ENCODE measurements around the gene TANC1. TPM values are rescaled to one million over a fixed set of nuclear protein-coding genes. Genes with fewer than 3 reads are reported as not detected.

The TANC1 gene
- total and polyA plus RNA-seq, 2 experiments from 2014 or later: 2.8 to 9.5 TPM

DNA sequence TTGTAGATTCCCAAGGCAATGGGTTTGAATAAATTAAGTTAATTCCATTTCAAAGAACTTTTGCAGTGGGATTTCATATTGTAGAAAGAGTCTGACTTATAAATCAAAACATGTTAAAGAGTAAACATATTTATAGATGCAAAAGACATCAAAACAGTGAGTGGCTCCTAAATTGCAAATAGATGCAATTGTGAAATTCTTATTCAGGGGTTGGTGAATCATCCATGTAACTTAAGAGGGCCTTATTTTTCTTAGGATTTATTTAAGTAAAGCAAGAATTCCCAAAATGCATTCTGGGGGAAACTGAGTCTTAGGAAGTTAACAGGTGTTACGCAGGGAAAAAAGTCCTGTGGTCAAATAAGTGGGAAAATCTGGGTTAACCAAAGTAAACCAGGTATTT is 11.3 kb downstream of the TANC1 start (continued):
- TF ChIP-seq, protein P1, sequence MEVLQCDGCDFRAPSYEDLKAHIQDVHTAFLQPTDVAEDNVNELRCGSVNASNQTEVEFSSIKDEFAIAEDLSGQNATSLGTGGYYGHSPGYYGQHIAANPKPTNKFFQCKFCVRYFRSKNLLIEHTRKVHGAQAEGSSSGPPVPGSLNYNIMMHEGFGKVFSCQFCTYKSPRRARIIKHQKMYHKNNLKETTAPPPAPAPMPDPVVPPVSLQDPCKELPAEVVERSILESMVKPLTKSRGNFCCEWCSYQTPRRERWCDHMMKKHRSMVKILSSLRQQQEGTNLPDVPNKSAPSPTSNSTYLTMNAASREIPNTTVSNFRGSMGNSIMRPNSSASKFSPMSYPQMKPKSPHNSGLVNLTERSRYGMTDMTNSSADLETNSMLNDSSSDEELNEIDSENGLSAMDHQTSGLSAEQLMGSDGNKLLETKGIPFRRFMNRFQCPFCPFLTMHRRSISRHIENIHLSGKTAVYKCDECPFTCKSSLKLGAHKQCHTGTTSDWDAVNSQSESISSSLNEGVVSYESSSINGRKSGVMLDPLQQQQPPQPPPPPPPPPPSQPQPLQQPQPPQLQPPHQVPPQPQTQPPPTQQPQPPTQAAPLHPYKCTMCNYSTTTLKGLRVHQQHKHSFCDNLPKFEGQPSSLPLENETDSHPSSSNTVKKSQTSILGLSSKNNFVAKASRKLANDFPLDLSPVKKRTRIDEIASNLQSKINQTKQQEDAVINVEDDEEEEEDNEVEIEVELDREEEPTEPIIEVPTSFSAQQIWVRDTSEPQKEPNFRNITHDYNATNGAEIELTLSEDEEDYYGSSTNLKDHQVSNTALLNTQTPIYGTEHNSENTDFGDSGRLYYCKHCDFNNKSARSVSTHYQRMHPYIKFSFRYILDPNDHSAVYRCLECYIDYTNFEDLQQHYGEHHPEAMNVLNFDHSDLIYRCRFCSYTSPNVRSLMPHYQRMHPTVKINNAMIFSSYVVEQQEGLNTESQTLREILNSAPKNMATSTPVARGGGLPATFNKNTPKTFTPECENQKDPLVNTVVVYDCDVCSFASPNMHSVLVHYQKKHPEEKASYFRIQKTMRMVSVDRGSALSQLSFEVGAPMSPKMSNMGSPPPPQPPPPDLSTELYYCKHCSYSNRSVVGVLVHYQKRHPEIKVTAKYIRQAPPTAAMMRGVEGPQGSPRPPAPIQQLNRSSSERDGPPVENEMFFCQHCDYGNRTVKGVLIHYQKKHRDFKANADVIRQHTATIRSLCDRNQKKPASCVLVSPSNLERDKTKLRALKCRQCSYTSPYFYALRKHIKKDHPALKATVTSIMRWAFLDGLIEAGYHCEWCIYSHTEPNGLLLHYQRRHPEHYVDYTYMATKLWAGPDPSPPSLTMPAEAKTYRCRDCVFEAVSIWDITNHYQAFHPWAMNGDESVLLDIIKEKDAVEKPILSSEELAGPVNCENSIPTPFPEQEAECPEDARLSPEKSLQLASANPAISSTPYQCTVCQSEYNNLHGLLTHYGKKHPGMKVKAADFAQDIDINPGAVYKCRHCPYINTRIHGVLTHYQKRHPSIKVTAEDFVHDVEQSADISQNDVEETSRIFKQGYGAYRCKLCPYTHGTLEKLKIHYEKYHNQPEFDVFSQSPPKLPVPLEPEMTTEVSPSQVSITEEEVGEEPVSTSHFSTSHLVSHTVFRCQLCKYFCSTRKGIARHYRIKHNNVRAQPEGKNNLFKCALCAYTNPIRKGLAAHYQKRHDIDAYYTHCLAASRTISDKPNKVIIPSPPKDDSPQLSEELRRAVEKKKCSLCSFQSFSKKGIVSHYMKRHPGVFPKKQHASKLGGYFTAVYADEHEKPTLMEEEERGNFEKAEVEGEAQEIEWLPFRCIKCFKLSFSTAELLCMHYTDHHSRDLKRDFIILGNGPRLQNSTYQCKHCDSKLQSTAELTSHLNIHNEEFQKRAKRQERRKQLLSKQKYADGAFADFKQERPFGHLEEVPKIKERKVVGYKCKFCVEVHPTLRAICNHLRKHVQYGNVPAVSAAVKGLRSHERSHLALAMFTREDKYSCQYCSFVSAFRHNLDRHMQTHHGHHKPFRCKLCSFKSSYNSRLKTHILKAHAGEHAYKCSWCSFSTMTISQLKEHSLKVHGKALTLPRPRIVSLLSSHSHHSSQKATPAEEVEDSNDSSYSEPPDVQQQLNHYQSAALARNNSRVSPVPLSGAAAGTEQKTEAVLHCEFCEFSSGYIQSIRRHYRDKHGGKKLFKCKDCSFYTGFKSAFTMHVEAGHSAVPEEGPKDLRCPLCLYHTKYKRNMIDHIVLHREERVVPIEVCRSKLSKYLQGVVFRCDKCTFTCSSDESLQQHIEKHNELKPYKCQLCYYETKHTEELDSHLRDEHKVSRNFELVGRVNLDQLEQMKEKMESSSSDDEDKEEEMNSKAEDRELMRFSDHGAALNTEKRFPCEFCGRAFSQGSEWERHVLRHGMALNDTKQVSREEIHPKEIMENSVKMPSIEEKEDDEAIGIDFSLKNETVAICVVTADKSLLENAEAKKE (CRISPR knock-in tag; IDR thresholded peaks at IDR 0.05): no peak
- TF ChIP-seq, protein P2, sequence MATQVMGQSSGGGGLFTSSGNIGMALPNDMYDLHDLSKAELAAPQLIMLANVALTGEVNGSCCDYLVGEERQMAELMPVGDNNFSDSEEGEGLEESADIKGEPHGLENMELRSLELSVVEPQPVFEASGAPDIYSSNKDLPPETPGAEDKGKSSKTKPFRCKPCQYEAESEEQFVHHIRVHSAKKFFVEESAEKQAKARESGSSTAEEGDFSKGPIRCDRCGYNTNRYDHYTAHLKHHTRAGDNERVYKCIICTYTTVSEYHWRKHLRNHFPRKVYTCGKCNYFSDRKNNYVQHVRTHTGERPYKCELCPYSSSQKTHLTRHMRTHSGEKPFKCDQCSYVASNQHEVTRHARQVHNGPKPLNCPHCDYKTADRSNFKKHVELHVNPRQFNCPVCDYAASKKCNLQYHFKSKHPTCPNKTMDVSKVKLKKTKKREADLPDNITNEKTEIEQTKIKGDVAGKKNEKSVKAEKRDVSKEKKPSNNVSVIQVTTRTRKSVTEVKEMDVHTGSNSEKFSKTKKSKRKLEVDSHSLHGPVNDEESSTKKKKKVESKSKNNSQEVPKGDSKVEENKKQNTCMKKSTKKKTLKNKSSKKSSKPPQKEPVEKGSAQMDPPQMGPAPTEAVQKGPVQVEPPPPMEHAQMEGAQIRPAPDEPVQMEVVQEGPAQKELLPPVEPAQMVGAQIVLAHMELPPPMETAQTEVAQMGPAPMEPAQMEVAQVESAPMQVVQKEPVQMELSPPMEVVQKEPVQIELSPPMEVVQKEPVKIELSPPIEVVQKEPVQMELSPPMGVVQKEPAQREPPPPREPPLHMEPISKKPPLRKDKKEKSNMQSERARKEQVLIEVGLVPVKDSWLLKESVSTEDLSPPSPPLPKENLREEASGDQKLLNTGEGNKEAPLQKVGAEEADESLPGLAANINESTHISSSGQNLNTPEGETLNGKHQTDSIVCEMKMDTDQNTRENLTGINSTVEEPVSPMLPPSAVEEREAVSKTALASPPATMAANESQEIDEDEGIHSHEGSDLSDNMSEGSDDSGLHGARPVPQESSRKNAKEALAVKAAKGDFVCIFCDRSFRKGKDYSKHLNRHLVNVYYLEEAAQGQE (IDR thresholded peaks at IDR 0.05; ENCODE audit: unreplicated experiment): no peak
- TF ChIP-seq POLR2AphosphoS5 (IDR thresholded peaks at IDR 0.05; ENCODE audit: low read depth) (no peak), NANOG (IDR thresholded peaks at IDR 0.05; ENCODE audit: borderline replicate concordance) (no peak), EZH2phosphoT487 (IDR thresholded peaks at IDR 0.05; ENCODE audit: unreplicated experiment) (no peak), ZNF331 (CRISPR knock-in tag; IDR thresholded peaks at IDR 0.05; ENCODE audit: low read depth) (no peak), JUNB (IDR thresholded peaks at IDR 0.05; ENCODE audit: unreplicated experiment) (no peak)
